HL-60 (cell line): ENCODE results near the gene MRTFA.
"Not testable (repeated sequence)": the region's sequence is repeated elsewhere in the genome, so short reads cannot be mapped to it uniquely, and the experiment has no call there.

Experiments
- DNase-seq, 2 experiments: peaks; one replicate each; pipeline ENCODE4 v3.0.0-alpha.2; 2010 to 2020; ENCODE audit warnings: low read depth in 1 of 2, low spot score in 1 of 2
- H3K27ac ChIP-seq: fragments of 250-450 bp; sonication (Bioruptor Pico); replicated peaks from 2 replicates; pipeline ENCODE4 v1.5.1; 2020; ENCODE audit warnings: mild to moderate bottlenecking, moderate library complexity
- H3K27me3 ChIP-seq: fragments of 250-450 bp; sonication (Bioruptor Pico); 2 replicates; pipeline ENCODE4 v1.5.1; 2021; ENCODE audit warnings: mild to moderate bottlenecking, moderate library complexity; ENCODE audit not compliant: insufficient read depth, poor library complexity, severe bottlenecking
- H3K4me3 ChIP-seq: replicated peaks from 2 replicates; pipeline ENCODE4 v1.5.1; 2011; ENCODE audit warnings: mild to moderate bottlenecking, control low read depth, low read length; ENCODE audit not compliant: insufficient read depth
- GABPA ChIP-seq: IDR thresholded peaks from 2 replicates; pipeline ENCODE4 v1.6.1; 2012; ENCODE audit warnings: low read depth
- POLR2AphosphoS5 ChIP-seq: IDR thresholded peaks from 2 replicates; pipeline ENCODE4 v1.6.1; 2012; ENCODE audit warnings: low read depth
- SPI1 ChIP-seq: IDR thresholded peaks from 2 replicates; pipeline ENCODE4 v1.6.1; 2012; ENCODE audit warnings: low read depth, mild to moderate bottlenecking, borderline replicate concordance
- TF ChIP-seq, protein P1 (sequence below): IDR thresholded peaks from one replicate; pipeline ENCODE4 v1.5.1; 2011; ENCODE audit warnings: low read length, control low read depth, inconsistent platforms; ENCODE audit not compliant: insufficient read depth
- TF ChIP-seq, protein P2 (sequence below): IDR thresholded peaks from 2 replicates; pipeline ENCODE4 v1.6.1; 2012; ENCODE audit warnings: low read depth; ENCODE audit not compliant: insufficient replicate concordance

MRTFA gene

DNA sequence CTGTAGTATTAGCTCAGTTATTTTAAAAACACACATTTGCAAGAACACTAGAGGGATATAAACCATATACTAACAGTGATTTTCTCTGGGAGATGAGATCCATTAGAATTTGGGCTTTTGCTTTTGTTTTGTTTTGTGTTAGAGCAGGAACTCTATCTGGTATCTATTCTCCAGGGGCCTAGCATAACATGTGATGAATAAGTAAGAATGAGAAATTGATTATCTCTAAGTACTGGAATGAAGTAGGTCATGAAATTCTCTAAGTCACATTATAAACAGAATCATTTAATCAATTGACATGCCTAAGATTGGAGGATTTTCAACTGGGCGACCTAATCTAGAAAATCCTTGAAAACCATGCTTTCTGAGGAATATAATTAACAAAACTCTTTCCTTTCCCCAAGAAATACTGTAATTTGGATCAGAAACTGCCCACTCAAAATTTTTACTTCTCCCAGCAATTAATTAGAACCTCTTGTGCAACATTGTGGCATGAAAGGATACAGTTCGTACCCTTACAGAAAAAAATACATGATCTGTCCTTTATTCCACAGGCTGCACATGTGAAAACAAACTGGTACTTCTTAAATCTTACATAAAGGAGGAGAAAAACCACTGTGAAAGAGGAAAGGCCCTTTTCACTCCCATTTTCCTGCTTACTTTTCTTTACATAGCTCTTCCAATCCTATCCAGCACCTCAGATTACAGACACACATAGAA is 93.5 kb downstream of the MRTFA start:
- Histone ChIP-seq H3K27ac (no peak overlapping the region), H3K4me3 (no peak overlapping the region), H3K27me3 (no peaks in the 10 kb centered on the region)
- DNase-seq = no peak
- TF ChIP-seq POLR2AphosphoS5 (no peak), GABPA (no peak), SPI1 (no peak)
- TF ChIP-seq, protein P1, sequence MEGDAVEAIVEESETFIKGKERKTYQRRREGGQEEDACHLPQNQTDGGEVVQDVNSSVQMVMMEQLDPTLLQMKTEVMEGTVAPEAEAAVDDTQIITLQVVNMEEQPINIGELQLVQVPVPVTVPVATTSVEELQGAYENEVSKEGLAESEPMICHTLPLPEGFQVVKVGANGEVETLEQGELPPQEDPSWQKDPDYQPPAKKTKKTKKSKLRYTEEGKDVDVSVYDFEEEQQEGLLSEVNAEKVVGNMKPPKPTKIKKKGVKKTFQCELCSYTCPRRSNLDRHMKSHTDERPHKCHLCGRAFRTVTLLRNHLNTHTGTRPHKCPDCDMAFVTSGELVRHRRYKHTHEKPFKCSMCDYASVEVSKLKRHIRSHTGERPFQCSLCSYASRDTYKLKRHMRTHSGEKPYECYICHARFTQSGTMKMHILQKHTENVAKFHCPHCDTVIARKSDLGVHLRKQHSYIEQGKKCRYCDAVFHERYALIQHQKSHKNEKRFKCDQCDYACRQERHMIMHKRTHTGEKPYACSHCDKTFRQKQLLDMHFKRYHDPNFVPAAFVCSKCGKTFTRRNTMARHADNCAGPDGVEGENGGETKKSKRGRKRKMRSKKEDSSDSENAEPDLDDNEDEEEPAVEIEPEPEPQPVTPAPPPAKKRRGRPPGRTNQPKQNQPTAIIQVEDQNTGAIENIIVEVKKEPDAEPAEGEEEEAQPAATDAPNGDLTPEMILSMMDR = no peak
- TF ChIP-seq, protein P2, sequence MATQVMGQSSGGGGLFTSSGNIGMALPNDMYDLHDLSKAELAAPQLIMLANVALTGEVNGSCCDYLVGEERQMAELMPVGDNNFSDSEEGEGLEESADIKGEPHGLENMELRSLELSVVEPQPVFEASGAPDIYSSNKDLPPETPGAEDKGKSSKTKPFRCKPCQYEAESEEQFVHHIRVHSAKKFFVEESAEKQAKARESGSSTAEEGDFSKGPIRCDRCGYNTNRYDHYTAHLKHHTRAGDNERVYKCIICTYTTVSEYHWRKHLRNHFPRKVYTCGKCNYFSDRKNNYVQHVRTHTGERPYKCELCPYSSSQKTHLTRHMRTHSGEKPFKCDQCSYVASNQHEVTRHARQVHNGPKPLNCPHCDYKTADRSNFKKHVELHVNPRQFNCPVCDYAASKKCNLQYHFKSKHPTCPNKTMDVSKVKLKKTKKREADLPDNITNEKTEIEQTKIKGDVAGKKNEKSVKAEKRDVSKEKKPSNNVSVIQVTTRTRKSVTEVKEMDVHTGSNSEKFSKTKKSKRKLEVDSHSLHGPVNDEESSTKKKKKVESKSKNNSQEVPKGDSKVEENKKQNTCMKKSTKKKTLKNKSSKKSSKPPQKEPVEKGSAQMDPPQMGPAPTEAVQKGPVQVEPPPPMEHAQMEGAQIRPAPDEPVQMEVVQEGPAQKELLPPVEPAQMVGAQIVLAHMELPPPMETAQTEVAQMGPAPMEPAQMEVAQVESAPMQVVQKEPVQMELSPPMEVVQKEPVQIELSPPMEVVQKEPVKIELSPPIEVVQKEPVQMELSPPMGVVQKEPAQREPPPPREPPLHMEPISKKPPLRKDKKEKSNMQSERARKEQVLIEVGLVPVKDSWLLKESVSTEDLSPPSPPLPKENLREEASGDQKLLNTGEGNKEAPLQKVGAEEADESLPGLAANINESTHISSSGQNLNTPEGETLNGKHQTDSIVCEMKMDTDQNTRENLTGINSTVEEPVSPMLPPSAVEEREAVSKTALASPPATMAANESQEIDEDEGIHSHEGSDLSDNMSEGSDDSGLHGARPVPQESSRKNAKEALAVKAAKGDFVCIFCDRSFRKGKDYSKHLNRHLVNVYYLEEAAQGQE = no peak

DNA sequence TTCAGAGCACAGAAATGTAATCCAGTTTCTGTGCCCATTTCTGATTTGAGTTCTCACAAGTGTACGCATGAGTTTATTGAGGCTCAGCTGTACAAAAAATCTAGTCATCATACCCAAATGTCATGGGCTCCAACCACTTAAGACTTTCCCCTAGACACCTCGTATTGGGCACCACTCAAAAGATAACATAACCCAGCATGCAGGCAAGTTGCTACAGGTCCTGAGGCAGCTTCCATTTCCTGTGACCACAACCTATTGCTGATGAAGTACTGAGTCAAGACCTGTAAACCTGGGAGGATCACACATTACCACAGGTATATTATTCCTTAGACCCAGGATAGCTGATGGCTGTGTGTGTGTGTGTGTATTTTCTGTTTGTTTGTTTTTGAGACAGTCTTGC is 95.2 kb downstream of the MRTFA start:
- no peak for DNase-seq
- Histone ChIP-seq H3K27me3 (no peaks in the 10 kb centered on the region), H3K4me3 (no peak overlapping the region), H3K27ac (no peak overlapping the region)
- TF ChIP-seq POLR2AphosphoS5 (no peak), GABPA (no peak), SPI1 (no peak)
- TF ChIP-seq, protein P2 = no peak
- TF ChIP-seq, protein P1 = no peak

DNA sequence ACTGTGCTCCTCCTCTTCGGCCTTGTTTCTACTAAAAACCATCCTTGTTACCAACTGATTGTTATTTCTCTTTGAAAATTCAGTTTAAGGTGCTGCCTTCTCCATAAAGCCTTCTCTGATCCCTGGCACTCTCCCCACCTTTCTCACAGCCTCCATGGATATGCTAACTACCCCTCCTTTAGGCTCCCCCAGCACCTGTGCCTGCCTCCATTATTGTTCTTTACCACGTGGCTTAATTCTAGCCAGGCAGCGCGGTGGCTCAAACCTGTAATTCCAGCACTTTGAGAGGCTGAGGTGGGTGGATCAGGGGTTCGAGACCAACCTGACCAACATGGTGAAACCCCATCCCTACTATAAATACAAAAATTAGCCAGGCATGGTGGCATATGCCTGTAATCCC is 96.3 kb downstream of the MRTFA start:
- TF ChIP-seq POLR2AphosphoS5 (no peak), SPI1 (no peak), GABPA (no peak)
- TF ChIP-seq, protein P1 = no peak
- TF ChIP-seq, protein P2 = no peak
- no peaks in the 10 kb centered on the region for H3K27me3 ChIP-seq
- H3K27ac ChIP-seq = no peak overlapping the region
- no peak overlapping the region for H3K4me3 ChIP-seq
- no peak for DNase-seq

DNA sequence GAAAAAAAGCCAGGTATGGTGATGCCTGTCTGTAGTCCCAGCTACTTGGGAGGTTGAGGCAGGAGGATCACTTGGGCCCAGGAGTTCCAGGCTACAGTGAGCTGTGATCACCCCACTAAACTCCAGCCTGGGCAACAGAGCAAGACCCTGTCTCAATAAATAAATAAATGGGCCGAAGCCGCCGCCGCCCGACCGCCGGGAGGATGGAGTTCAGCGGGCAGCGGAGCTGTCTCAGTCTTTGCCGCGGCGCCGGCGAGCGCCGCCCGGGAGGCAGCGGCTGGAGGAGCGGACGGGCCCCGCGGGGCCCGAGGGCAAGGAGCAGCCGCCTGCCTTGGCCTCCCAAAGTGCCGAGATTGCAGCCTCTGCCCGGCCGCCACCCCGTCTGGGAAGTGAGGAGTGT is 100.4 kb downstream of the MRTFA start:
- not testable (repeated sequence) for H3K27ac ChIP-seq, H3K4me3 ChIP-seq, H3K27me3 ChIP-seq, DNase-seq
